Endothelial cell of umbilical vein (primary cell): ENCODE results near the gene LEP. TPM values are rescaled to one million over a fixed set of nuclear protein-coding genes. Genes with fewer than 3 reads are reported as not detected.
"Not testable (repeated sequence)": the region's sequence is repeated elsewhere in the genome, so short reads cannot be mapped to it uniquely, and the experiment has no call there.

ENCODE experiments used
- BruUV-seq: library from RNA; stranded (reverse); fragments of 400-500 nt; replicated peaks from 2 replicates; lab custom pipeline; 2021; lab: Mats Ljungman, UMichigan
- CTCF ChIA-PET: fragments of 300-600, 350-600 bp; sonication (Branson Sonifier 250); formaldehyde crosslinking; loops from one replicate; lab custom pipeline; 2021; ENCODE audit warnings: antibody characterized with exemption, inconsistent platforms; lab: Charles Lee
- POLR2A ChIA-PET: fragments of 300-600, 350-600 bp; sonication (Branson Sonifier 250); formaldehyde crosslinking; loops from one replicate; lab custom pipeline; 2021; ENCODE audit warnings: antibody characterized with exemption, inconsistent platforms; lab: Charles Lee
- DNase-seq: peaks from one replicate; pipeline ENCODE4 v3.0.0-alpha.2; 2011; ENCODE audit warnings: low read depth, low spot score
- FAIRE-seq: peaks from 2 replicates; lab custom pipeline; 2011; peaks lifted over from hg19 to GRCh38; lab: Jason Lieb, UNC
- H2AFZ ChIP-seq: 2 replicates; pipeline ENCODE4 v1.6.0; 2012; ENCODE audit warnings: low read depth, low read length, control low read depth, inconsistent platforms
- H3K27ac ChIP-seq: 2 replicates; pipeline ENCODE4 v1.5.1; 2011; ENCODE audit warnings: low read depth, mild to moderate bottlenecking, control low read depth, low read length, moderate library complexity; ENCODE audit not compliant: insufficient read depth
- H3K27me3 ChIP-seq, 2 experiments: 2 replicates each; pipeline versions ENCODE4 v1.6.0 to v1.6.1; 2011; ENCODE audit warnings: low read length in 2 of 2, mixed read lengths in 1 of 2; ENCODE audit not compliant: control insufficient read depth in 2 of 2, insufficient read depth in 2 of 2
- H3K36me3 ChIP-seq, 2 experiments: 2 replicates in 1 of 2; 3 replicates in 1 of 2; pipeline ENCODE4 v1.5.1; 2011; ENCODE audit warnings: low read length in 2 of 2, mild to moderate bottlenecking in 1 of 2, moderate library complexity in 1 of 2; ENCODE audit not compliant: control insufficient read depth in 2 of 2, insufficient read depth in 2 of 2; ENCODE audit errors: extremely low read depth in 1 of 2
- H3K4me1 ChIP-seq: 3 replicates; pipeline ENCODE4 v1.5.1; 2011; ENCODE audit warnings: mild to moderate bottlenecking, low read length; ENCODE audit not compliant: control insufficient read depth, insufficient read depth; ENCODE audit errors: extremely low read depth
- H3K4me2 ChIP-seq: 2 replicates; pipeline ENCODE4 v1.6.1; 2011; ENCODE audit warnings: low read length, control low read depth, mixed read lengths; ENCODE audit not compliant: insufficient read depth
- H3K4me3 ChIP-seq, 3 experiments: fragments of 200-600 bp in 1 of 3; sonication (generic), shearing (Covaris generic) in 1 of 3; replicated peaks in 1 of 3; 2 replicates each; pipeline ENCODE4 v1.5.1; 2011 to 2016; ENCODE audit warnings: control low read depth in 3 of 3, low read length in 3 of 3, mild to moderate bottlenecking in 2 of 3, inconsistent platforms in 1 of 3, low read depth in 1 of 3, moderate library complexity in 1 of 3; ENCODE audit not compliant: insufficient read depth in 1 of 3
- H3K79me2 ChIP-seq: 2 replicates; pipeline ENCODE4 v1.6.0; 2012; ENCODE audit warnings: low read length, inconsistent platforms; ENCODE audit not compliant: control insufficient read depth, insufficient read depth
- H3K9ac ChIP-seq: replicated peaks from 2 replicates; pipeline ENCODE3; 2011; ENCODE audit warnings: low read length, control low read depth; ENCODE audit not compliant: insufficient read depth; ENCODE audit errors: extremely low read depth
- H3K9me1 ChIP-seq: replicated peaks from 3 replicates; pipeline ENCODE4 v1.6.0; 2011; ENCODE audit warnings: mild to moderate bottlenecking, low read length; ENCODE audit not compliant: control insufficient read depth, insufficient read depth; ENCODE audit errors: extremely low read depth
- H3K9me3 ChIP-seq: replicated peaks from 2 replicates; pipeline ENCODE4 v1.5.1; 2012; ENCODE audit warnings: low read length, inconsistent platforms; ENCODE audit not compliant: control insufficient read depth, insufficient read depth
- H4K20me1 ChIP-seq: replicated peaks from 2 replicates; pipeline ENCODE3; 2011; ENCODE audit warnings: mild to moderate bottlenecking, low read length; ENCODE audit not compliant: control insufficient read depth, insufficient read depth; ENCODE audit errors: extremely low read depth
- EZH2 ChIP-seq: IDR thresholded peaks from 2 replicates; pipeline ENCODE4 v1.6.1; 2012; ENCODE audit warnings: borderline replicate concordance, low read depth, mild to moderate bottlenecking, moderate library complexity, low read length, inconsistent platforms; ENCODE audit not compliant: severe bottlenecking
- FOS ChIP-seq: IDR thresholded peaks from 2 replicates; pipeline ENCODE4 v1.6.1; 2011; ENCODE audit warnings: mild to moderate bottlenecking, low read length, moderate library complexity, borderline replicate concordance; ENCODE audit not compliant: insufficient read depth
- GATA2 ChIP-seq: IDR thresholded peaks from 2 replicates; pipeline ENCODE4 v1.7.0; 2011; ENCODE audit warnings: low read depth, mild to moderate bottlenecking, moderate library complexity, mixed read lengths, low read length; ENCODE audit not compliant: insufficient read length, insufficient read depth
- JUN ChIP-seq: IDR thresholded peaks from 2 replicates; pipeline ENCODE4 v1.6.1; 2011; ENCODE audit warnings: borderline replicate concordance, low read depth; ENCODE audit not compliant: insufficient read length, insufficient read depth
- MYC ChIP-seq: IDR thresholded peaks from one replicate; pipeline ENCODE4 v1.6.1; 2011; ENCODE audit warnings: mild to moderate bottlenecking, low read depth, low read length
- POLR2A ChIP-seq: IDR thresholded peaks from 2 replicates; pipeline ENCODE4 v1.6.1; 2012; ENCODE audit warnings: low read depth, mild to moderate bottlenecking, control low read depth, low read length
- POLR2AphosphoS5 ChIP-seq: IDR thresholded peaks from 2 replicates; pipeline ENCODE4 v1.6.1; 2012; ENCODE audit warnings: low read depth, mild to moderate bottlenecking, control low read depth, low read length, moderate library complexity; ENCODE audit not compliant: insufficient read depth
- dilution Hi-C: fragments of 300-500 bp; cut with MboI; formaldehyde crosslinking; loops from one replicate; pipeline ENCODE4 v1.15.0; 2019; ENCODE audit warnings: low sequenced_read_pairs; ENCODE audit not compliant: extremely low pct_ligation_motif_present
- intact Hi-C: fragments of 100-400 bp; cut with micrococcal nuclease; formaldehyde crosslinking; loops from one replicate; pipeline ENCODE4 v1.10.0; 2022
- polyA plus RNA-seq, 4 experiments: library from polyadenylated mRNA; depleted of rRNA in 3 of 4; stranded (reverse) in 3 of 4; unstranded in 1 of 4; fragments of >200 nt; gene quantifications; 2 replicates each; pipeline versions ENCODE4 v1.2.1 to v1.2.3, GENCODE V29; 2011 to 2012; ENCODE audit warnings: missing spikeins in 1 of 4
- total RNA-seq: library from RNA; stranded (reverse); gene quantifications from 2 replicates; pipeline ENCODE4 v1.2.3, GENCODE V29; 2021
- TF ChIP-seq, protein P1 (sequence below), 2 donors: IDR thresholded peaks; 1 replicate in 1 of 2; 2 replicates in 1 of 2; pipeline ENCODE4 v1.5.1; 2011; ENCODE audit warnings: low read length in 2 of 2, mild to moderate bottlenecking in 2 of 2, moderate library complexity in 2 of 2, control low read depth in 1 of 2, inconsistent platforms in 1 of 2, low read depth in 1 of 2; ENCODE audit not compliant: insufficient read depth in 1 of 2; ENCODE audit errors: extremely low read depth in 1 of 2
- TF ChIP-seq, protein P2 (sequence below): IDR thresholded peaks from 2 replicates; pipeline ENCODE4 v1.6.1; 2011; ENCODE audit not compliant: insufficient read depth, insufficient read length

Gene LEP
- total and polyA plus RNA-seq, 2 donors (not counting 3 experiments of a cell fraction or from before 2014, with no cell fraction given), result not detected

DNA sequence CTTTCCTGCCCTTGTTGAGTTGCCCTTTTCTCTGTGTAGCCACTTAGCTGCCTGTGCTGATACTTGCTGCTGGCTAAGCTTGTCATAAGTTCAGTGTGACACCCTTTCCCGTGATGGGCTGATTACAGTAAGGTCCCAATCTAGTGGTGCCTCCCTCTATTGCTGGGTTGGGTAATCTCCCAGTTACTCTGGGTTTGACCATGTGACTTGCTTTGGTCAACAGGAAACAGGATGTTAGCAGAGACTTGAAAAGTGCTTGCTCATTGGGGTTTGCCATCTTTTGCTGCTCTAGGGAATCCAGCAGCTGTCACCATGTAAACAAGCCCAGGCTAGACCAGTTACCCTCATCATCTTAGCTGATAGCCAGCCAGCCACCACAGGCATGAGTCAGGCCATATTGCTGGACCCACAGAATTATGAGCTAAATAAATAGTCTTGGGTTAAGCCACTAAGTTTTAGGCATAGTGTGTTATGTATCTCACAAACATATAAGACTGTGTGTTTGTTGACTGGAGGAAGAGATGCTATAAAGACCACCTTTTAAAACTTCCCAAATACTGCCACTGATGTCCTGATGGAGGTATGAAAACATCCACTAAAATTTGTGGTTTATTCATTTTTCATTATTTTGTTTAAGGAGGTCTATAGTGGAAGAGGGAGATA is 4.0 kb upstream of the LEP start:
- FAIRE-seq, result peak; percentile 59
- H3K9ac ChIP-seq, result no peak overlapping the region

DNA sequence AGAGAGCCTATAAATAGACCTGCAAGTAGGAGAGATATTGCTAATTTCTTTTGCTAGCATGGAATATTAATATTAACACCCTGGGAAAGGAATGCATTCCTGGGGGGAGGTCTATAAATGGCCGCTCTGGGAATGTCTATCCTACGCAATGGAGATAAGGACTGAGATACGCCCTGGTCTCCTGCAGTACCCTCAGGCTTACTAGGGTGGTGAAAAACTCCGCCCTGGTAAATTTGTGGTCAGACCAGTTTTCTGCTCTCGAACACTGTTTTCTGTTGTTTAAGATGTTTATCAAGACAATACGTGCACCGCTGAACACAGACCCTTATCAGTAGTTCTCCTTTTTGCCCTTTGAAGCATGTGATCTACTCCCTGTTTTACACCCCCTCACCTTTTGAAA is 1.9 kb upstream of the LEP start:
- POLR2A ChIA-PET, intact Hi-C loops: not testable (repeated sequence)

More for the DNA sequence above, 4.0 kb upstream of the LEP start:
- H3K4me1 ChIP-seq, result no peaks in the 10 kb centered on the region
- no peak overlapping the region for H2AFZ ChIP-seq
- peaks cover 18 to 20% of the 10 kb centered on the region in 2 experiments for H3K27me3 ChIP-seq
- ChIA-PET CTCF (interaction anchor here (1.3 kb wide), 1 partner anchor 27 kb away, joined by 5 read pairs; no protein-coding TSS in a partner anchor), POLR2A (no interaction called here)
- TF ChIP-seq MYC, result no peak
- TF ChIP-seq, protein P1, sequence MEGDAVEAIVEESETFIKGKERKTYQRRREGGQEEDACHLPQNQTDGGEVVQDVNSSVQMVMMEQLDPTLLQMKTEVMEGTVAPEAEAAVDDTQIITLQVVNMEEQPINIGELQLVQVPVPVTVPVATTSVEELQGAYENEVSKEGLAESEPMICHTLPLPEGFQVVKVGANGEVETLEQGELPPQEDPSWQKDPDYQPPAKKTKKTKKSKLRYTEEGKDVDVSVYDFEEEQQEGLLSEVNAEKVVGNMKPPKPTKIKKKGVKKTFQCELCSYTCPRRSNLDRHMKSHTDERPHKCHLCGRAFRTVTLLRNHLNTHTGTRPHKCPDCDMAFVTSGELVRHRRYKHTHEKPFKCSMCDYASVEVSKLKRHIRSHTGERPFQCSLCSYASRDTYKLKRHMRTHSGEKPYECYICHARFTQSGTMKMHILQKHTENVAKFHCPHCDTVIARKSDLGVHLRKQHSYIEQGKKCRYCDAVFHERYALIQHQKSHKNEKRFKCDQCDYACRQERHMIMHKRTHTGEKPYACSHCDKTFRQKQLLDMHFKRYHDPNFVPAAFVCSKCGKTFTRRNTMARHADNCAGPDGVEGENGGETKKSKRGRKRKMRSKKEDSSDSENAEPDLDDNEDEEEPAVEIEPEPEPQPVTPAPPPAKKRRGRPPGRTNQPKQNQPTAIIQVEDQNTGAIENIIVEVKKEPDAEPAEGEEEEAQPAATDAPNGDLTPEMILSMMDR (IDR thresholded peaks at IDR 0.05; ENCODE audit: extremely low read depth in 1 of 2, insufficient read depth in 1 of 2, low read depth in 1 of 2, low read length in 2 of 2), result no peak
- TF ChIP-seq FOS, result no peak
- TF ChIP-seq, protein P2, sequence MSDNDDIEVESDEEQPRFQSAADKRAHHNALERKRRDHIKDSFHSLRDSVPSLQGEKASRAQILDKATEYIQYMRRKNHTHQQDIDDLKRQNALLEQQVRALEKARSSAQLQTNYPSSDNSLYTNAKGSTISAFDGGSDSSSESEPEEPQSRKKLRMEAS, result no peak
- TF ChIP-seq EZH2, result no peak
- TF ChIP-seq POLR2AphosphoS5, result no peak
- TF ChIP-seq POLR2A, result no peak
- no peak for TF ChIP-seq GATA2
- TF ChIP-seq JUN, result no peak
- no peak overlapping the region for H3K4me3 ChIP-seq
- peak; percentile 28 for DNase-seq
- no peak overlapping the region for H3K27ac ChIP-seq
- no peaks in the 10 kb centered on the region for H3K9me1 ChIP-seq
- dilution Hi-C loops, result no loop called here
- H3K79me2 ChIP-seq, result no peaks in the 10 kb centered on the region
- no peak overlapping the region for H3K4me2 ChIP-seq
- no peaks in the 10 kb centered on the region for H3K36me3 ChIP-seq
- H3K9me3 ChIP-seq, result no peaks in the 10 kb centered on the region
- intact Hi-C loops, result no loop called here
- no TSS peak for BruUV-seq
- no peaks in the 10 kb centered on the region for H4K20me1 ChIP-seq

More for the DNA sequence above, 1.9 kb upstream of the LEP start:
- H3K9me1 ChIP-seq, dilution Hi-C loops, H3K4me1 ChIP-seq, H3K9me3 ChIP-seq, H3K4me2 ChIP-seq, H3K27ac ChIP-seq, DNase-seq, H2AFZ ChIP-seq, H3K36me3 ChIP-seq, H3K4me3 ChIP-seq, BruUV-seq, FAIRE-seq, H3K9ac ChIP-seq, H4K20me1 ChIP-seq, H3K79me2 ChIP-seq, CTCF ChIA-PET: not testable (repeated sequence)
- peaks cover 21 to 23% of the 10 kb centered on the region in 2 experiments for H3K27me3 ChIP-seq
